Astrocyte (in vitro differentiated cells and primary cell): ENCODE results near the gene NPY2R. TPM values are rescaled to one million over a fixed set of nuclear protein-coding genes. Genes with fewer than 3 reads are reported as not detected.

ENCODE experiments used
- DNase-seq: peaks from one replicate; pipeline ENCODE4 v3.0.0-alpha.2; 2010; ENCODE audit warnings: low read depth
- FAIRE-seq: peaks from 2 replicates; lab custom pipeline; 2011; peaks lifted over from hg19 to GRCh38; lab: Jason Lieb, UNC
- H2AFZ ChIP-seq: 2 replicates; pipeline ENCODE4 v1.6.0; 2012; ENCODE audit warnings: low read depth, low read length, inconsistent platforms
- H3K27ac ChIP-seq: 2 replicates; pipeline ENCODE4 v1.5.1; 2011; ENCODE audit warnings: low read depth, low read length, inconsistent platforms
- H3K27me3 ChIP-seq: 2 replicates; pipeline ENCODE4 v1.6.0; 2011; ENCODE audit warnings: low read length, inconsistent platforms; ENCODE audit not compliant: insufficient read depth
- H3K36me3 ChIP-seq: 2 replicates; pipeline ENCODE4 v1.5.1; 2011; ENCODE audit warnings: low read length, inconsistent platforms; ENCODE audit not compliant: insufficient read depth
- H3K4me1 ChIP-seq: 2 replicates; pipeline ENCODE4 v1.5.1; 2011; ENCODE audit warnings: low read length, inconsistent platforms; ENCODE audit not compliant: insufficient read depth
- H3K4me2 ChIP-seq: 2 replicates; pipeline ENCODE4 v1.6.0; 2012; ENCODE audit warnings: low read length, inconsistent platforms
- H3K4me3 ChIP-seq: 2 replicates; pipeline ENCODE4 v1.5.1; 2011; ENCODE audit warnings: low read depth, mild to moderate bottlenecking, low read length, inconsistent platforms; ENCODE audit not compliant: insufficient read depth
- H3K79me2 ChIP-seq: 2 replicates; pipeline ENCODE4 v1.6.0; 2012; ENCODE audit warnings: mild to moderate bottlenecking, low read length, inconsistent platforms; ENCODE audit not compliant: insufficient read depth
- H3K9ac ChIP-seq: 2 replicates; pipeline ENCODE4 v1.6.0; 2012; ENCODE audit warnings: mild to moderate bottlenecking, low read length, inconsistent platforms
- H3K9me3 ChIP-seq: 2 replicates; pipeline ENCODE4 v1.5.1; 2012; ENCODE audit warnings: low read depth, mild to moderate bottlenecking, low read length, inconsistent platforms; ENCODE audit not compliant: insufficient read depth
- H4K20me1 ChIP-seq: 2 replicates; pipeline ENCODE4 v1.6.0; 2012; ENCODE audit warnings: low read length, inconsistent platforms; ENCODE audit not compliant: insufficient read depth
- H3K27ac Mint-ChIP-seq: one replicate; pipeline ENCODE4 v1.8.0; 2021; ENCODE audit warnings: mild to moderate bottlenecking, mixed read lengths; ENCODE audit not compliant: unreplicated experiment
- H3K27me3 Mint-ChIP-seq: one replicate; pipeline ENCODE4 v1.8.0; 2021; ENCODE audit warnings: low read depth, mixed read lengths; ENCODE audit not compliant: unreplicated experiment
- H3K36me3 Mint-ChIP-seq: one replicate; pipeline ENCODE4 v1.8.0; 2021; ENCODE audit warnings: low read depth, mixed read lengths; ENCODE audit not compliant: unreplicated experiment
- H3K4me1 Mint-ChIP-seq: one replicate; pipeline ENCODE4 v1.8.0; 2021; ENCODE audit warnings: low read depth, mixed read lengths; ENCODE audit not compliant: unreplicated experiment
- H3K4me3 Mint-ChIP-seq: one replicate; pipeline ENCODE4 v1.8.0; 2021; ENCODE audit warnings: mild to moderate bottlenecking, moderate library complexity, mixed read lengths; ENCODE audit not compliant: unreplicated experiment
- H3K9me3 Mint-ChIP-seq: one replicate; pipeline ENCODE4 v1.8.0; 2021; ENCODE audit warnings: mild to moderate bottlenecking, mixed read lengths; ENCODE audit not compliant: unreplicated experiment
- CTCF ChIP-seq: IDR thresholded peaks from 2 replicates; pipeline ENCODE4 v1.5.1; 2011; ENCODE audit warnings: low read depth, mild to moderate bottlenecking, inconsistent platforms, low read length, moderate library complexity; ENCODE audit not compliant: insufficient read depth
- EZH2 ChIP-seq: IDR thresholded peaks from 2 replicates; pipeline ENCODE4 v1.6.1; 2012; ENCODE audit warnings: mild to moderate bottlenecking, low read length, inconsistent platforms; ENCODE audit not compliant: insufficient read depth
- total RNA-seq: library from RNA; stranded (reverse); gene quantifications from 2 replicates; pipeline ENCODE4 v1.2.1, GENCODE V29; 2021

Gene NPY2R
- total RNA-seq, 1 donor from 2014 or later: 0.09 TPM

DNA sequence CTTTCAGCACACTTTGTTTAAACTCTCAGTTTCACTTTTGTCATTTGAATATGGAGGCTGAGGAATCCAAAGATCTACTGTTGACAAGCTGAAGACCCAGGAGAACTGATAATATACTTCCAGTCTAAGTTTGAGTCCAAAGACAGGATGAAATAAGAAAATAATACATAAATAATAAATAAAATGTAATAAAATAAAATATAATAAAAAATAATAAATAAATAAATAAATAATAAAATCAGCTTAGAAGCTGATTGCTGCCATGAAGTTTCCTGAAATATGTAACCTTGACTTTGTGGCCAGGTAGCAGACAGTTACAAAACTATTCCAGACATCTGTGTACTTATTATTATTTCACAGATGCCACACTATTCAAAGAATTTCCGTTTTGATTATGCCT, 55.0 kb downstream of the NPY2R start:
- no peaks in the 10 kb centered on the region for H3K9me3 Mint-ChIP-seq
- Histone ChIP-seq H3K27ac (no peak overlapping the region), H3K36me3 (no peaks in the 10 kb centered on the region), H3K4me1 (no peaks in the 10 kb centered on the region), H4K20me1 (no peaks in the 10 kb centered on the region), H3K27me3 (no peaks in the 10 kb centered on the region), H3K4me3 (no peak overlapping the region), H3K9ac (no peak overlapping the region), H3K9me3 (no peaks in the 10 kb centered on the region), H2AFZ (no peak overlapping the region), H3K79me2 (no peaks in the 10 kb centered on the region), H3K4me2 (no peak overlapping the region)
- H3K4me3 Mint-ChIP-seq: no peak overlapping the region
- no peak for FAIRE-seq
- no peaks in the 10 kb centered on the region for H3K36me3 Mint-ChIP-seq
- no peak for TF ChIP-seq EZH2
- TF ChIP-seq CTCF: no peak
- no peaks in the 10 kb centered on the region for H3K4me1 Mint-ChIP-seq
- H3K27ac Mint-ChIP-seq: no peak overlapping the region
- no peak for DNase-seq
- H3K27me3 Mint-ChIP-seq: no peaks in the 10 kb centered on the region

GRCh38 chr4:155265113-155265512, 56.7 kb downstream of the NPY2R start:
- FAIRE-seq (no peak), DNase-seq (no peak)
- H3K4me2 ChIP-seq: no peak overlapping the region
- H3K9ac ChIP-seq: no peak overlapping the region
- H3K4me1 ChIP-seq: no peaks in the 10 kb centered on the region
- H3K4me1 Mint-ChIP-seq: no peaks in the 10 kb centered on the region
- H4K20me1 ChIP-seq: no peaks in the 10 kb centered on the region
- no peak overlapping the region for H3K4me3 ChIP-seq
- no peaks in the 10 kb centered on the region for H3K27me3 Mint-ChIP-seq
- H3K9me3 ChIP-seq: no peaks in the 10 kb centered on the region
- TF ChIP-seq CTCF (no peak), EZH2 (no peak)
- no peaks in the 10 kb centered on the region for H3K79me2 ChIP-seq
- H3K36me3 ChIP-seq: no peaks in the 10 kb centered on the region
- H3K27ac ChIP-seq: no peak overlapping the region
- no peak overlapping the region for H3K4me3 Mint-ChIP-seq
- H2AFZ ChIP-seq: no peak overlapping the region
- no peaks in the 10 kb centered on the region for H3K36me3 Mint-ChIP-seq
- H3K9me3 Mint-ChIP-seq: no peaks in the 10 kb centered on the region
- no peak overlapping the region for H3K27ac Mint-ChIP-seq
- no peaks in the 10 kb centered on the region for H3K27me3 ChIP-seq

Other genes with a start within 250 kb of the NPY2R start
- gene MAP9, start 168.3 kb downstream of the NPY2R start, total RNA-seq: 21.0 and 22.9 TPM in 2 replicates